ENCODE data around the gene EN2. TPM values are rescaled to one million over a fixed set of nuclear protein-coding genes. Genes with fewer than 3 reads are reported as not detected.

EN2 gene
- total RNA-seq, 1 experiment from 2014 or later, result 1.5 TPM

GRCh38 chr7:155449869-155450557, 7.9 kb upstream of the EN2 start:
- ChIA-PET POLR2A (no interaction called here), CTCF (no interaction called here)
- H3K9me3 ChIP-seq (ENCODE audit: control insufficient read depth, insufficient read depth, low read depth, low read length), result no peaks in the 10 kb centered on the region
- H3K27ac ChIP-seq (ENCODE audit: low read length), result no peak overlapping the region
- ATAC-seq (no peak), DNase-seq (ENCODE audit: low read depth, low spot score) (no peak)
- no TSS peak for BruUV-seq (replicated peaks)
- peaks cover 6% of the 10 kb centered on the region; the same call in 1 of the 2 replicates for H3K4me1 ChIP-seq (ENCODE audit: control insufficient read depth, insufficient read depth, low read length)
- H3K27me3 ChIP-seq (ENCODE audit: control insufficient read depth, insufficient read depth, low read length), result peaks cover 34% of the 10 kb centered on the region
- no peak overlapping the region for H3K4me3 ChIP-seq (ENCODE audit: low read depth in 2 of 2, low read length in 2 of 2)
- in situ Hi-C loops (cut with HindIII; ENCODE audit: low pct_unique_long_range_greater_than_20kb, low sequenced_read_pairs) (no loop called here), intact Hi-C loops (cut with micrococcal nuclease; ENCODE audit: unreplicated experiment) (no loop called here)
- H3K36me3 ChIP-seq (ENCODE audit: control insufficient read depth, insufficient read depth, low read length), result no peaks in the 10 kb centered on the region
- TF ChIP-seq SIN3A (IDR thresholded peaks at IDR 0.05; ENCODE audit: borderline replicate concordance, insufficient read depth, low read depth, low read length) (no peak), REST (IDR thresholded peaks at IDR 0.05; ENCODE audit: insufficient read depth in 1 of 2, low read depth in 2 of 2, low read length in 1 of 2) (no peak)

- Histone ChIP-seq H3K4me3 (ENCODE audit: low read depth in 2 of 2, low read length in 2 of 2) (no peak overlapping the region), H3K27me3 (ENCODE audit: control insufficient read depth, insufficient read depth, low read length) (peaks cover 34% of the 10 kb centered on the region), H3K27ac (ENCODE audit: low read length) (no peak overlapping the region), H3K4me1 (ENCODE audit: control insufficient read depth, insufficient read depth, low read length) (peaks cover 6% of the 10 kb centered on the region; the same call in 1 of the 2 replicates), H3K36me3 (ENCODE audit: control insufficient read depth, insufficient read depth, low read length) (no peaks in the 10 kb centered on the region), H3K9me3 (ENCODE audit: control insufficient read depth, insufficient read depth, low read depth, low read length) (no peaks in the 10 kb centered on the region)
- TF ChIP-seq CTCF (IDR thresholded peaks at IDR 0.05), result no peak
- TF ChIP-seq SIN3A (IDR thresholded peaks at IDR 0.05; ENCODE audit: borderline replicate concordance, insufficient read depth, low read depth, low read length), result no peak
- TF ChIP-seq REST (IDR thresholded peaks at IDR 0.05; ENCODE audit: insufficient read depth in 1 of 2, low read depth in 2 of 2, low read length in 1 of 2), result no peak
- no peak for TF ChIP-seq POLR2AphosphoS5 (IDR thresholded peaks at IDR 0.05; ENCODE audit: low read depth, low read length)
- no peak for TF ChIP-seq TCF7L2 (IDR thresholded peaks at IDR 0.05; ENCODE audit: low read depth, low read length)
- ChIA-PET POLR2A (no interaction called here), CTCF (no interaction called here)
- ATAC-seq, result no peak
- intact Hi-C loops (cut with micrococcal nuclease; ENCODE audit: unreplicated experiment), result no loop called here
- no peak for DNase-seq (ENCODE audit: low read depth, low spot score)
- BruUV-seq (replicated peaks), result no TSS peak
- in situ Hi-C loops (cut with HindIII; ENCODE audit: low pct_unique_long_range_greater_than_20kb, low sequenced_read_pairs), result no loop called here
Measured at GRCh38 chr7:155450558-155450969, 7.4 kb upstream of the EN2 start.

Measured in Panc1 (cell line).